HG02759 (cell line): Measurements from ENCODE around the gene AKR1C2.
"Not testable (repeated sequence)": the region's sequence is repeated elsewhere in the genome, so short reads cannot be mapped to it uniquely, and the experiment has no call there.

Experiments used
- ATAC-seq: cut with Tn5 transposase; IDR thresholded peaks from one replicate; pipeline ENCODE4 v1.9.1; 2021; ENCODE audit warnings: mild to moderate bottlenecking, moderate library complexity; ENCODE audit not compliant: unreplicated experiment

Gene AKR1C2

DNA sequence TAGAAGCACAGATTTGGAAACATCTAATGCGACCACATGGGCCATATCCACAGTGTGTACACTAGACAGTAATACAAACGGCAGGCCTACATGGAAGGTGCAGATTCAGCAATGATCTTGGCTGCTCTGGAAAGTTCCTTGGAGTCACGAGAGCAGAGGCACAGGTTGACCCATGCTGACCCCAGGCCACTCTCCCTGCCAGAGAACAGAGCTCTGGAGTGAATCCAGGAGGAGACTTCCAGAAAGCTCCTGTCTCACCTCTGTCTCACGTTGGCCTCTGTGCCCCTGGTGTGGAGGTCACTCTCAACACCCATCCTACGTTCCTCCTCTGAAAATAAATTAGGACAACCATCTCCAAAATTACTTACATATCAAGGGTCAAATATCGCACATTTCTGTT lies 12.2 kb downstream of the AKR1C2 start:
- not testable (repeated sequence) for ATAC-seq

DNA sequence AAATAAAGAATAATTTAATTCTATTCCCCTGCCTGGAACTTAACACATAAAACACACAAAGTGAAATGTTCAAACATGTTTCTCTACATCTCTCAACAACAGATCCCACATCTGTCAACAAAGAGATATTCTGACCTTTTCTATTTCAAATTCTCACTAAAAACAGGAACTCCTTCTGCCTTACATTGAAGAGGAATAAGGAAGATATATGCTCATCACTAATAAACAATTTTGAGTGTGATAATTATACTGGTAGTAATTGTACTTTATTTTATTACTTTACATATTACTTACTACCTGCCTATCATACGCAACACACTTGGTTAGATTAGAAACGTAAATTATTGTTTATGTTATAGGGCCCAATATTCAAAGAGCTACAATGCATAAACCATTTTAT lies 13.4 kb downstream of the AKR1C2 start:
- no peak for ATAC-seq

- not testable (repeated sequence) for ATAC-seq
These were observed 15.5 kb downstream of the AKR1C2 start for GRCh38 chr10:4988000-4988641.

DNA sequence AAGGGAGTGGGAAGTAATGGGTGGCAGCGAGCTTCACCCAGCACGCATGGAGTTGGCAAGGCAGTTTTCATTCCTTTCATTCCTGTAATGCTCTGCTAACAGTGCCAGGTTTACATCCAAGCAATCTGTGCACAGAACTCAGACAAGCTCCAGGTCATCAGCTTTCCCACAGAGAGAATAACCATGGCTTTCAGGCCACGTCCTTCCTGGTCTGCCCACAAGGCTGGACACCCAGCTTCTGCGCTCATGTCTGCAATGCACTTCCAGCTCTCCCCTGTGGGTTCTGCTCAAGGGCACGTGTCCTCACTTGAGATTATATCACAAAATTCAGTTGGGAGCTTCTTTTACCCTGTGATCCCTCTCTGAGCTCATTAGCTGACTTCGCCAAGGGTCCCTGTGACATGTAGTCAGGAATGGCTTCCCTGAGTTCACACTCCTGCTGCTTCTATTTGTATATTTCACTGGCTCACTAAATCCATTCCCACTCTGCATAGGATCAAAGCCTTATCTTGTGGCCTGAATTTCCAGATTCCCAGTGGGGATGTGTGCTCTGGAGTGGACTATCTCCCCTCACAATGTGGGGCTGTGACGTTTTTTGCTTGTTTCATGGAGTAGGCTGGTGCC lies 18.6 kb downstream of the AKR1C2 start:
- ATAC-seq = no peak

DNA sequence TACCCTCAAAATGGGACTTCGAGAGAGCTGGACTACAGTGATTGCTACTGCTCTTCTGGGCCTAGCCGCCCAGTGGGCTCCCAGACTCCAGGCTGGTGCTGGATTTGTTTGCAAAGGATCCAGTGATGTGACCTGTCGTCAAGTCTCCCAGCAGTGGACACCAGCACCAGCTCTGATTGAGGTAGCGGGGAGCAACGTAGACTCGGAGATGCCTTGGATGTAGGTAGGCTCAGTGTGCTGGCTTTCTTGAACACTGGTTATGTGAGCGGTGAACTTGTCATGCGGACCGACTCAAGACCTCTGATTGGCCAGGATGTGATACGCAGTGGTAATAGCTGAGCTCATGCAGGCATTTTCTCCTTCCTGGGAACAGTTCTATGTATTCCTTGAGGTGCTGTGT lies 19.4 kb downstream of the AKR1C2 start:
- no peak for ATAC-seq

- ATAC-seq = no peak
These were observed 19.9 kb downstream of the AKR1C2 start for GRCh38 chr10:4983615-4984216.

DNA sequence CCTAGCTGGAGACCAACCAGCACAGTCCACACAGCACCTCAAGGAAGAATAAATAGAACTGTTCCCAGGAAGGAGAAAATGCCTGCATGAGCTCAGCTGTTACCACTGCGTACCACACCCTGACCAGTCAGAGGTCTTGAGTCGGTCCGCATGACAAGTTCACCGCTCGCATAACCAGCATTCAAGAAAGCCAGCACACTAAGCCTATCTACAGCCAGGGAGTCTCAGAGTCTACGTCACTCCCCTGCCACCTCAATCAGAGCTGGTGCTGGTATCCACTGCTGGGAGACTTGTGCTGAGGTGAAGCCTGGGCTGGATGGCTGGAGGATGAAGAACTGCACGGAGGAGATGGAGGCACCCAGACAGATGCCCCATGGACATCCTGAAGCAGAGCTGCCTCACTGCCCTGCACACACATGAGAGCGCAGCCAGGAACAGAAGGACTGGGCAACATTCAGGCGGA lies 20.9 kb downstream of the AKR1C2 start:
- no peak for ATAC-seq

- ATAC-seq = no peak
These were observed 21.8 kb downstream of the AKR1C2 start for GRCh38 chr10:4981722-4982471.

DNA sequence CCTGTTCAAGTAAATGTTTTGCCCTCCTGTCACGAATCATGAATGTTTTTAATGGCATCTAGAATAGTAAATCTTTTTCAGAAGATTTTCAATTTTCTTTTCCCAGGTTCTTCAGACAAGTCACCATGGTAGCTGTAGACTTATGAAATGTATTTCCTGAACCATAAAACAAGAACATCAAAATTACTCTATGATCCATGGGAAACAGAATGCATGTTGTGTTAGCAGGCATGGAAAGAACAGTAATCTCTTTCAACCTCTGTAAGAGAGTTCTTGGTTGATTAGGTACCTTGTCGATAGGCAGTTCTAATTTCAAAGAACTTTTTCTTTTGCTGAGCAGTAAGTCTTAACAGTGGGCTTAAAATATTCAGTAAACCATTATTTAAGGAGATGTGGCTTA lies 22.9 kb downstream of the AKR1C2 start:
- ATAC-seq = no peak

GRCh38 chr10:4978870-4979269 lies 24.8 kb downstream of the AKR1C2 start:
- no peak for ATAC-seq

GRCh38 chr10:4977025-4977424 lies 26.6 kb downstream of the AKR1C2 start:
- ATAC-seq = no peak

- not testable (repeated sequence) for ATAC-seq
These were observed 29.3 kb downstream of the AKR1C2 start for GRCh38 chr10:4974400-4974799.

GRCh38 chr10:4973294-4973693 lies 30.4 kb downstream of the AKR1C2 start:
- ATAC-seq = not testable (repeated sequence)

DNA sequence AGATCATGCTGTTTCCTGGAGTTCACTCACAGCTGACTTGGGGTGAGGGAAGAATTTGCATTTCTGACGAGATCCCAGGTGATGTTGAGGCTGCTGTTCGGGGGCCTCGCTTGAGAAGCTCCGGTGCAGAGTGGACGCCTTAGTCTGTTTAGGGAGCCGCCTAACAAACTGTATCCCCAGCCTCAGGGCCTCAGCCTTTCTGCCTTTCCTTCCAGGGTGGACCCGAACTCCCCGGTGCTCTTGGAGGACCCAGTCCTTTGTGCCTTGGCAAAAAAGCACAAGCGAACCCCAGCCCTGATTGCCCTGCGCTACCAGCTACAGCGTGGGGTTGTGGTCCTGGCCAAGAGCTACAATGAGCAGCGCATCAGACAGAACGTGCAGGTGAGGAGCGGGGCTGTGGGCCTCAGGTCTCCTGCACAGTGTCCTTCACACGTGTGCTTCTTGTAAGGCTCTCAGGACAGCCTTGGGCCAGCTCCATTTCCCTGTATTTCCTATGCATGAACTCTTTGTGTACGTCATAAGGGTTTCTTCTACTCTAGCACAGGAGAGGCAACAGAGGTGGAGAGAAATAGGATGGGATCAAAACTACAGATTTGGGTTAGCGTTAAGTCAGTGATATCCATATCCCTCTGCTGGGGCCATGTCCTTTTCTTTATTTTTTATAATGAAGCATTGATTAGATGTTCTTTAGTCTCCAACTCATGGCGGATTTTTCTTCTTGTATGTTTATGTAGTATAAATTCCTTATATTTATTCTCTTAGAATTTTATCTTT lies 31.1 kb downstream of the AKR1C2 start:
- ATAC-seq = not testable (repeated sequence)

DNA sequence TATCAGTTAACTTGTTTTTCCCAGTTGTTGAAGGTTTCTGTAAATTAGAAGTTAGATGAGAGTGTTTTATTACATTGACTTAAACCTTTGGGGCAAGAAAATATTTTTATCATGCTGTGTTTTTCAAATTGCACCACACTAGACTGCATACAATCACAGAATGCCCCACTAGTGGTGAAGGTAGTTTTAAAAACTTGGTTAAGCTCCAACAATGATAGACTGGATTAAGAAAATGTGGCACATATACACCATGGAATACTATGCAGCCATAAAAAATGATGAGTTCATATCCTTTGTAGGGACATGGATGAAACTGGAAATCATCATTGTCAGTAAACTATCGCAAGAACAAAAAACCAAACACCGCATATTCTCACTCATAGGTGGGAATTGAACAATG lies 33.3 kb downstream of the AKR1C2 start:
- not testable (repeated sequence) for ATAC-seq

DNA sequence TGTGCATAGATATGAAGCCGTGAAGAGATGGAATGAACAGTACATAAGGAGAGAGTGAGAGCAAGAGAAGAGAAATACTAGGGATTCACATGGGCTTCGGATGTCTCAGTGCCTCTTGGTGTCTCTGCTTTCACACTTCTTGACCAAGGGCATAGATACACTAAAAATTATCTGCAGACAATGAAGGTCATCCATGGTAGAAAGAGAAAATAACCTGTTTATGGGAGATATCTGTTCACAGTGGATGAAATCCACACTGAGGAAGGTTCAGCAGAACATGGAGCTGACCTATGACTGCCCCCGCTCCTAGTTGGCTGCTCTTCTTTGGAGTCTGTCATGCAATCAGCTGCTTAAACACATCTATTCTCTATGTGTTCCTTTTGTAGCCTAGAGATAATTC lies 34.4 kb downstream of the AKR1C2 start:
- not testable (repeated sequence) for ATAC-seq

GRCh38 chr10:4967189-4967588 lies 36.5 kb downstream of the AKR1C2 start:
- not testable (repeated sequence) for ATAC-seq

DNA sequence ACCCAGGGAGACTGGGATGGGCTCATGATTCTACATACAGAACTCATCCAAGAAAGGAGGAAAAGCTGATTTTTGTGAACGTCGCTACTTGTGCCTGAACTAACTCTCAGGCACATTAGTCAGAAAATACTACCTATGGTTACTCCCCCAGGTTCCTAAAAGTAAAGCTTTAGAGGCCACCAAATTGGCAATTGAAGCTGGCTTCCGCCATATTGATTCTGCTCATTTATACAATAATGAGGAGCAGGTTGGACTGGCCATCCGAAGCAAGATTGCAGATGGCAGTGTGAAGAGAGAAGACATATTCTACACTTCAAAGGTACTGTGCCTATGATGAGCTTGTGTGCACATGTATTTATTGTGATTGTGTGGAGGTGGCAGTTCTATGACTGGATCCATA lies 37.9 kb downstream of the AKR1C2 start:
- ATAC-seq = not testable (repeated sequence)

- not testable (repeated sequence) for ATAC-seq
These were observed 39.9 kb downstream of the AKR1C2 start for GRCh38 chr10:4963815-4964154.

- not testable (repeated sequence) for ATAC-seq
These were observed 40.5 kb downstream of the AKR1C2 start, which contains the start of gene AKR1C1 for GRCh38 chr10:4962876-4963814. Gene AKR1C1, plus strand, starts transcription at chr10:4963415. Its CDS starts 30 bp downstream, at chr10:4963445.
